Left renal pelvis (tissue), 4 donors: Measurements from ENCODE around the gene LMNTD2. TPM values are rescaled to one million over a fixed set of nuclear protein-coding genes. Genes with fewer than 3 reads are reported as not detected.
A peak's percentile ranks its signal among the peaks of the same experiment; 100 is the strongest.

Source experiments
- DNase-seq, 4 donors: peaks; one replicate each; pipeline ENCODE4 v3.0.0-alpha.2; 2013; ENCODE audit warnings: low read depth in 4 of 4, low spot score in 3 of 4
- polyA plus RNA-seq, 4 donors: library from polyadenylated mRNA; unstranded; fragments of 120-200 nt; gene quantifications; one replicate each; pipeline ENCODE4 v1.2.1, GENCODE V29; 2013; ENCODE audit not compliant: insufficient read length in 4 of 4

Gene LMNTD2
- polyA plus RNA-seq, 4 donors, result 0.75 to 7.5 (median 2.8) TPM

DNA sequence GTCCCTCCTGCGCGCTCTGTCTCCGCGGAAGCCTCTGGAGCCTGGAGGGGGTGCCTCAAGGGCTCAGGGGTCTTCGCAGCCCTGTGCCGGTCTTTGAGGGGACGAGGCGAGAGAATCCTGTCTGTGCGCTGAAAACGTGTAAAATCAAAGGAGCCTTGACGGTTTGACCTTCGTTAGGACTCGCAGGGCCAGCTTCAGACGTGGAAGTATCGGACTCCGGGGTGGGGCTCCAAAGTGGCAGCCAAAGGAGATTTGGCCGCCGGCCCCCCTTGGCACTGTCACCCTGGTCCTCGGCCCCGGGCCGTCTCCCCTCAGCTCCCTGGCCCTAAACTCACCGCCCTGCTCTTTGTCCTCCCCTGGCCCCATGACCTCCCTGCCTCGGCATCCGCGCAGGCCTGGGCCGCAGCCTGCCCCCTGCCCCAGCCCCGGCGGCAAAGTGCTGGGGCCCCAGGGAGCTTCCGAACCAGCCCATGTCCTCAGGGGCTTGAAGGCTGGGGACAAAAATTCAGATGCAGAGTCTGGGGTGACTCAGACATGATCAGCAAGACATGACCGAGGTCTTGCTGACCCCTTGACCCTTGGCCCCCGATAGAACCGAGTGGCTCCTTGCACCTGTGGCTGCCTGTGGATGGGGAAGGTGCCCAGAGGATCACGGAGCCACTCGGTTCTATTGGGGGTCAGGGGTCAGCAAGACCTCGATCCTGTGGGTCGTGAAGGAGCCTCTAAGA, 8.8 kb upstream of the LMNTD2 start:
- no peak for DNase-seq

GRCh38 chr11:568306-569157, 8.0 kb upstream of the LMNTD2 start:
- DNase-seq, result peak; percentile 64 to 88 (median 86)

DNA sequence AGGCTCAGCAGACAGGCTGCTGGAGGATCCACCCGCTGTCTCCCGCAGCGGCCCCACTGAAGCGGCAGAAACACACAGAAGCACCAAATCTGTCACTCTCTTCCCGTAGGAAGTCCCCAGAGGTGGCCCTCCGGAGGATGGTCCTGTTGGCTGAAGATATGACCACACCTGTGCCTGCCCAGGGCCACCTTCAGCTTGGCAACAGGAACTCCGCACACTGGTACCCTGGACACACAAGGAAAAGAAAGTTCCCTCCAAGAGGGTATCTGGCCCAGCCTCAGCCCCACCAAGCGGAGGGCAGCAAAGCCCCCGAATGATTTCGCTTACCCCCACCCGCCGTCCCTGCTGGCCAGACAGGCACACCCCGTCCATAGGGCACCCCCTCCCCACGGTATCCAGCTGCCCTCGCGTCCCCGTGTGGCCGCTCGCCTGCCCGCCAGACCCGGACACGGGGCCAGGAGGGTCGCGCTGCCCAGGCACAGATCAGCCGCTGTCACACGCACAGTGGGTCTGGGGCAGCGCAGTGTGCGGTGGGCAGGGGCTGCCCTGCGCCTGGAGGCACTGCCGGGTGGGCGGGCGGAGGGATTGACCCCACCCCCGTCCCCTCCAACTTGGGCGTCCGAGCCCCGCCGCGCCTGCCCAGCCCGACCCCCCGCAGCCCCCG, 7.2 kb upstream of the LMNTD2 start:
- DNase-seq, result no peak

DNA sequence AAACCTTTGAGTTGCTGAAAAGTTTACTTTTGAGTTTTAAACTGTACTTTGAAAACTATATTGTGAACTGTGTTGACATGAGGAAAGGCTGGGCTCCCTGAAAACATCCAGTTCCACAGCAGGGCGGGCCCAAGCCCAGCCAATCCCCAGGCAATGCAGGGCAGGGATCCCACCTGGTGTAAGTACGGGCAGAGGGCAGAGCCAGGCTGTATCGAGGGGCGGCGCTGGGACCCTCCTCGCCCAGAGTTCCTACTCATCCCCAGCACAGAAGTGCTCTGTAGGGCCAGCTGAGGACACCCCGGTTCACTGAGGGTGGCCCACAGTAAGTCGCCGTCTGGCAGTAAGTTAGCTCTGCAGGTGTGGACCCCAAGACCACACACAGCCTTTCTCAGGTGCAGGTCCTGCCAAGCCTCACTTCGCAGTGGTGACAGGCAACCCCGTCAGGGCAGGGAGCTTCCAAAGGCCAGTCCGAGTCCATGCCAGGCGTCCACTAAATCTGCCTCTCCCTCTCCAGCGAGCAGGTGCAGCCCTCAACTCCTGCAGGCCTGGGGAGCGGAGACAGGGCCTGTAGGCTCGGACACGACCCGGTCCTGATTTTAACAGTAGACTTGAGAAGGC, 6.6 kb upstream of the LMNTD2 start:
- DNase-seq, result no peak

DNA sequence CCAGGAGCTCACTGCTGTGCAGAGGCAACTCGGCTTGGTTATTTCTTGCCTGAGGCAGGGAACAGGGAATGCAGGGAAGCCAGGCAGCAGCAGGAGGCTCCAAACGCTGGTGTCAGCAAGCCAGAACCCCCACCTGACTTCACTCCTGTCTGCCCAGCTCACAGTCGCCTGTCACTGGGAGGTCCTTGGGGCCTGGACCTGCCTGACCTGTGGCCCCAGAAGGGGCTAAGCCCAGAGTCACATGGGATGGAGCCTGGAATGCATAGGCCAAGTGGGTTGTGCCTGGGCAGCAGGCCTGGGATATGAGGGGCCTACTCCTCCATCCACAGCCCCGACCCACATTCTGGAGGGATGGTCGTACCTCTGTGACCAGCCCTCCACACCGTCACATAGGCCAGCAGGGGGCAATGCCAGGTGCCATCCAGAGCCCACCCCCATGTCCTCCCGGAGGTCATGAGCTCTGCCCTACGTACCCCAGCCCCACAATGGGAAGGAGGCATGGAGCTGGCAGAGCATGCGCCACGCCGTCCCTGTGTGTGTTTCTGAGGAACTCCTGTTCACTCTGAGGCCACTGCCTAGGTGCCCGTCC, 5.5 kb upstream of the LMNTD2 start:
- DNase-seq, result no peak

DNA sequence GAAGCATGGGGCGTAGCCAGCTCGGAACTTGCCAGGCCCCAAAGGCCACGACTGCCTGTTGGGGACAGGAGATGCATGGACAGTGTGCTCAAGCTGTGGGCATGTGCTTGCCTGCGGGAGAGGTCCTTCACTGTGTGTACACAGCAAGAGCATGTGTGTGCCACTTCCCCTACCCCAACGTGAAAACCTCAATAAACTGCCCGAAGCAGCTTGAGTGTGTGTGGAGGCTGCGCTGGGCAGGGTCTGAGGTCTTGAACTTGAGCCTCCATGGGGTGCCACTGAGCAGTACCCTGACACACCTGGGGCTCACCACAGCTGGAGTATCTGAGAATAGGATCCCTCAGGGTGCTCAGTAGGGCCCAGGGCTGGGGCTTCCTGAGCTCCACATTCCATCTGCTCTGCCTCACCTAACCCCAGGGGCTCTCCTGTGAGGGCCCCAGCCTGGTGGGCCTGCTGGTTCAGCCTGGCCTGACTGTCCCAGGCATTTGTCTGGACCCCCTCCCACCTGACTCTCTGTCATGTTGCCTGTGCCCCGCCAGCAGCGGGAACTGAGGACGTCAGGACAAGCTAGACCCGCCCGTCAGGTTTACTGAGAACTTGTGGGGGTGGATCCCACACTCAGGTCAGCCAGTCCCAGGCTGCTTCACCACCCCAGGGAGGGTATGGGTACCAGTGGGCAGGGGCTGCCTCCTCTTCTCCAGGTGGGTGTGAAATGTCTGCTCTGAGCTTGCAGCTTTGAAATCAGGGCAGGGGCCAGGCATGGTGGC, 3.5 kb upstream of the LMNTD2 start:
- DNase-seq, result no peak

DNA sequence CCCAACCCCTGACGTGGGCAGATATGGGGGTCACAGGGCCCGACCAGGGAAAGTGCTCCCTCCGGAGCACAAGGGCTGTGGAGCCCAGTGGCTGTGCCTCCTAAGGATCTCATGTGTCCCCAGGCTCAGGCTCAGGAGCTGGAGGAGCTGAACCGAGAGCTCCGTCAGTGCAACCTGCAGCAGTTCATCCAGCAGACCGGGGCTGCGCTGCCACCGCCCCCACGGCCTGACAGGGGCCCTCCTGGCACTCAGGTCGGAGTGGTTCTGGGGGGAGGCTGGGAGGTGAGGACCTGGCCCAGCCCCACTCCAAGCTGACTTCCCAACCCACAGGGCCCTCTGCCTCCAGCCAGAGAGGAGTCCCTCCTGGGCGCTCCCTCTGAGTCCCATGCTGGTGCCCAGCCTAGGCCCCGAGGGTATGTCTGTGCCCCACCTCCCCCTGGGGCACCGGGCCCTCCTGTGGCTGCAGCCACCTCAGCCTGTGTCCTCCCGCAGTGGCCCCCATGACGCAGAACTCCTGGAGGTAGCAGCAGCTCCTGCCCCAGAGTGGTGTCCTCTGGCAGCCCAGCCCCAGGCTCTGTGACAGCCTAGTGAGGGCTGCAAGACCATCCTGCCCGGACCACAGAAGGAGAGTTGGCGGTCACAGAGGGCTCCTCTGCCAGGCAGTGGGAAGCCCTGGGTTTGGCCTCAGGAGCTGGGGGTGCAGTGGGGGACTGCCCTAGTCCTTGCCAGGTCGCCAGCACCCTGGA, 2.7 kb upstream of the LMNTD2 start:
- DNase-seq, result no peak

DNA sequence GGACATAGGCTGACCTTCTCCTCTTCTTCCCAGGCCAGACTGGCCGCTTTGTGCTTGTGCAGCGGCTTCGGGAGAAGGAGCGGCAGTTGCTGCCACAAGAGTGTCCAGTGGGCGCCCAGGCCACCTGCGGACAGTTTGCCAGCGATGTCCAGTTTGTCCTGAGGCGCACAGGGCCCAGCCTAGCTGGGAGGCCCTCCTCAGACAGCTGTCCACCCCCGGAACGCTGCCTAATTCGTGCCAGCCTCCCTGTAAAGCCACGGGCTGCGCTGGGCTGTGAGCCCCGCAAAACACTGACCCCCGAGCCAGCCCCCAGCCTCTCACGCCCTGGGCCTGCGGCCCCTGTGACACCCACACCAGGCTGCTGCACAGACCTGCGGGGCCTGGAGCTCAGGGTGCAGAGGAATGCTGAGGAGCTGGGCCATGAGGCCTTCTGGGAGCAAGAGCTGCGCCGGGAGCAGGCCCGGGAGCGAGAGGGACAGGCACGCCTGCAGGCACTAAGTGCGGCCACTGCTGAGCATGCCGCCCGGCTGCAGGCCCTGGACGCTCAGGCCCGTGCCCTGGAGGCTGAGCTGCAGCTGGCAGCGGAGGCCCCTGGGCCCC, 1.6 kb upstream of the LMNTD2 start:
- DNase-seq, result no peak

DNA sequence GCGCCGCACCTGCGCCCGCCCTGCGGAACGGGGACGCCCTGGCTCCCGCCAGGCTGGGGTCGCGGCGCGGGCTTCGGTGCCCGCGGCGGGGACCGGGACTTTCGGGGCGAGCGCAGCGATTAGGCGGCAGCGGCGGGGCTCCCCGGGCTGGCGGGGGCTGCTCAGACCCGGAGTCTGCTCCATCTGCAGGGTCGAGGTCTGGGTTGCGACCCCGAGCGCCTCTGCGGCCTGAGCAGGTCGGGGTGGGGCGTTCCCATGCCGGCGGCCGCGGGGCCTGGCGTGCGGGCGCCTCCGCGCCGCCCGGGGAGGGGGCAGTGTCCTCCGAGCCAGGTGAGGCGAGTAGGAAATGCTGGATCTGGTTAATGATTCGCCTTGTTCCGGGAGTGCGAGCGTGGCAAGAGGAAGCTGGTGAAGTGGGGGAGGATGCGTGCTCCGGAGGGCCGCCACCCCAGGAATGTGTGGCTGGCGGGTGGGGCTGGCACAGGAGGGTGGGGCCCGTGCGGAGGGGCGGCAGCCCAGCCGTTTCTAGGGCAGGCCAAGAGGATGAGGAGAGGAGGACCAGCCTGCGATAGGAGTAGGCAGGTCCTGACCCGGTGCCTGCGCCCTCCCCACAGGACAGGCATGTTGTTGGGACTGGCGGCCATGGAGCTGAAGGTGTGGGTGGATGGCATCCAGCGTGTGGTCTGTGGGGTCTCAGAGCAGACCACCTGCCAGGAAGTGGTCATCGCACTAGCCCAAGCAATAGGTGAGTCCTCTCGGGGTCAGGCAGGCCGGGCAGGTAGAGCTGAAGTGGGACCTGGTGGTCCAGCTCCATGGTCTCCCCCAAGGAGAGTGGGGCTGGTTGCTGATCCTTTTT, 838 bp upstream of the LMNTD2 start:
- peak in 3 of 4 donors; percentile 47 to 73 (median 69) for DNase-seq

GRCh38 chr11:559712-560304, 730 bp downstream of the LMNTD2 start:
- DNase-seq, result no peak

DNA sequence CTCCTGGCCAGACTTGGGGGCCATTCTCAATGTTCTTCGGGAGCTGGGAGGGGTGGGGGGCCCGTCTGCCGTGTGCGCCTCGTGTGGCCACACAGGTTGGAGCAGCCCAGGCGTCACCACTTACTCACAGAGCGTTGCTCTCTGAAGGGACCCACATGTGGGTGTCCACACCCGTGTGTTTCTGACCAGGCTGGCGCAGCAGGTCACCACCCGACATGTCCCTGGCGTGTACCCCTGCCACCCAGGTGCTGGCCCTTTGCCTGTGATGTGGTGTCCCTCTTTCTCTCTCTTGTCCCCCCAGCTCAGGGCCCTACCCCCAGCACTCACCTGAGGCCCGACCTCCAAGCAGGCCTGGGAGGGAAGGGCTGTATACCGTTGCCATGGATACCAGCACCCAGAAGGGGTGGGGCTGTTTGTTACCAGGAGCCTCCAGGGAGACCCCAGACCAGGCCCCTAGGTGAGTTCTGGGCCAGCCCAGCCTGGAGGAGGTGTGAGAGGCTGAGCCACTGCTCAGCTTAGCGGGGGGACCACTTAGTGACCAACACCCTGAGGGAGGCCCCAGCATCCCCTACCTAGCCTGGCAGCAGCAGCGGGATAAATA, 1.4 kb downstream of the LMNTD2 start:
- DNase-seq, result no peak

DNA sequence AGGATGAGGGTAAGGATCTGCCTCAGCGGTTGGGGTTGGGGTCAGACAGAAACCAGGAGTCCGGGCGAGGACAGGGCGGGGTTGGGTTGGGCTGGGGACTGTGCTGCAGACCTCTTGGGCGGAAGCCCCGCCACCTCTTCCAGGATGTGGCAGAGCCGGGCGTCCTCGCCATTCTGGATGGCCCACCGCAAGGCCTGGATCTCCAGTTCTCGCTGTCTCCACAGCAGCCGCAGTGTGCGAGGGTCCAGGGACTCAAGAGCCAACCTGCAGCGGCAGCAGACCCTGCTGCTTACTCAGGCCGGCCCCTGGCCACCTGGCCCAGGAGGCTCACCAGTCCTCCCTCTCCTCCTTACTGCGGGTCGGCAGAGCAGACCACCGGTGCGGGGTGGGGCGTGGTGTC, 2.0 kb downstream of the LMNTD2 start:
- no peak for DNase-seq

GRCh38 chr11:557328-558132, 3.0 kb downstream of the LMNTD2 start:
- no peak for DNase-seq

DNA sequence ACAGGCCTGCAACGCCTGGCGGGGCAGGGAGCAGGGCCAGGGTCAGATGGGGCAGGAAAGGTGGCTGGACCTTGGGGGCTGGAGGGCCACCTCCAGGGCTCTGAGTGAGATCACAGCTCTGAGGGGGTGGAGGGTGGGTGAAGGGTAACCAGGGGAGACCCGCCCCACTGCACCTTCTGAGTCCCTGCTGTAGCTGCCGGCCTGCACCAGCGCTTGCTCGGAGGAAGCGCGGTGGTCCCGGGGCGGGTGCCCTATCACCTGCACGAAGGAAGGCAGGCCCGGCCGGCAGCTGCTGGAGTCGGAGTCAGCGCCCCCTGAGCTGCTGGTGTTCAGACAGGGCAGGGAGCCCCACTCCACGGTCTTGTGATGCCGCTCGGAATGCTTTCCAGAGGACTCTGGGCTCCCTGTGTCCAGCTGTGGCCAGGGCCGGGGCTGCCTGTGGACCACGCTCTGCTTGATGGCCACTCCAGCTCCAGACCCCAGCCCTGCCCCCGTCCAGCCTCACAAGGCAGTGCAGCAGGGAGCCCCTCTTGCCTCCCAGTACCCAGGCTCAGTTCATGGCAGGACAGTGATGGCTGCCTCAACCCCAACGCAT, 3.8 kb downstream of the LMNTD2 start:
- DNase-seq, result no peak

DNA sequence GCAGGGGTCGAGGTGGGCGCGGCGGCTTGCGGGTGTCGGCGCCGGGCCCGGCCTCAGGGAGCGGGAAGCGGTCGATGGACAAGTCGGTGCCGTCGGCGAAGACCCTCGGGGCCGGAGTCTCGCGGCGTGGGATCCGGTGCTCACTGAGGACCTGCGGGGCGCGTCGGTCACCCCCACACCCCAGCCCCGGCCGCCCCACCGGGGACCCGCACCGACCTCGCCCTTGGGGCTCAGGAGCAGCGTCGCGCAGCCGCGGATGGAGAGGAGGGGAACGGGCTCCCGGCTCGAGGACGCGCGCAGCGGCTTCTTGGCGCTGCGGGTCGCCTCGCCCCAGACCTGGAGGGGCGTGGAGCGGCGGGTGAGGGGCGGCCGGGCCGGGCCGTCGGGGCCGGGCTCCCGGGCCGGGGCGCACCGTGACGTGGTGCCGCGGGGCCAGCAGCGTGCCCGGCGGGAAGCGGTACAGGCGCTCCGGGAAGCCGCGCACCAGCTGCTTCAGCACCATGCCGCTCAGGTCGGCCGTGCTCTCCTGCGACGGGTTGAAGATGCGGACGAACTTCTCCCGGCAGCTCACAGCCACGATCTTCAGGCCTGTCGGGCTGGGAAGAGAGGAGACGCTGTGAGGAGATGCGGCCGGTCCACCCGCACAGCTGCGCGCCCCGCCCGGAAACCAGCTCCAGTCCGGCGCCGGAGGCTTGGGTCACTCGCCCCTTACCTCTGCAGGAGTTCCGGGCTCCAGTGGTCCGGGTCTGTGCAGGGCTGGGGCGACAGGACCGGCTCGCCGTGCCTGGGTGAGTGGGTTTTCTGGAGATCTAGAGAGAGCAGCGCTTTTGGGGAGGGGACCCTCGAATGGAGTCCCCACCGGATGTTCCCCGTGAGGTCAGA, 4.5 kb downstream of the LMNTD2 start:
- no peak for DNase-seq
